Stimulated activated CD4-positive, alpha-beta T cell treated with anti-CD3 and anti-CD28 coated beads, Interleukin-15, amount 100 ng/mL, for 48 hours (primary cell): ENCODE results near the gene CRTC3.

Source experiments
- DNase-seq, 2 donors: peaks; one replicate each; pipeline ENCODE4 v3.0.0-alpha.2; 2020; ENCODE audit warnings: low read depth in 2 of 2

The CRTC3 gene

DNA sequence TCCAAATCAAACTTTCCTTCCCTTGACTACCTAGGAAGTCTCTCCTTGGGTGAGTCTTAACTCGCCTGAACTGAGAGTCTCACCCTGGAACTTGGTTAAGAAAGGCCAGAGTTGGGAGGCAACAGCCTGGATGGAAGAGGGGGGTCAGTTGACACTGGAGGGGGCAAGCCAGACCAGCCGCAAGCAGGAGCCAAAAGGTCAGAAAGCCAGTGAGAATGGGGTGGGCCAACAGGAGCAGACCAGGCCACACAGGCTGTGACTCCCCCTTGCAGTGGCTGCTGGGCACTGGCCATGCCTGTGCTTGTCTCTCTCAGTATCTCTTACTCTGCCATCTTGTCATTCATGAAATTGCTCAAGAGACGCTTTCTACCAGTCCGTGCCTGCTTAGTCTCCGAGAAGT, 32.9 kb downstream of the CRTC3 start:
- DNase-seq, result no peak

- DNase-seq, result no peak
Measured at GRCh38 chr15:90563463-90563862, 33.7 kb downstream of the CRTC3 start.

GRCh38 chr15:90564051-90564450, 34.3 kb downstream of the CRTC3 start:
- DNase-seq, result no peak

GRCh38 chr15:90564590-90564989, 34.9 kb downstream of the CRTC3 start:
- DNase-seq, result no peak

- no peak for DNase-seq
Measured at GRCh38 chr15:90565866-90566265, 36.1 kb downstream of the CRTC3 start.

- DNase-seq, result no peak
Measured at GRCh38 chr15:90570643-90571042, 40.9 kb downstream of the CRTC3 start.

GRCh38 chr15:90571063-90571541, 41.4 kb downstream of the CRTC3 start:
- DNase-seq, result no peak

DNA sequence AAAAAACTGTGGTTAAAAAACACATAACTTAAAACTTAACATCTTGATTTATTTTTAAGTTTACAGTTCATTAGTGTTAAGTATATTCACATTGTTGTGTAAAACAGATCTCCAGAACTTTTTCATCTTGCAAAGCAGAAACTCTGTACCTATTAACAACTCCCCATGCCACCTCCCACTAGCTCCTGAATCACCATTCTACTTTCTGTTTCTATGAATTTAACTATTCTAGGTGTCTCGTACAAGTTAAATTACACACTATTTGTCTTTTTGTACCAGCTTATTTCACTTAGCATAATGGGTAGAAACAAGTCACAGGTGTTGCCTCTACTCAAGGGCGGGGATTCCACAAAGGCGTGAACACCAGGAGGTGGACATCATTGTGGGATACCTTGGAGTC, 43.2 kb downstream of the CRTC3 start:
- DNase-seq, result no peak

- DNase-seq, result no peak
Measured at GRCh38 chr15:90576711-90577389, 47.1 kb downstream of the CRTC3 start.

DNA sequence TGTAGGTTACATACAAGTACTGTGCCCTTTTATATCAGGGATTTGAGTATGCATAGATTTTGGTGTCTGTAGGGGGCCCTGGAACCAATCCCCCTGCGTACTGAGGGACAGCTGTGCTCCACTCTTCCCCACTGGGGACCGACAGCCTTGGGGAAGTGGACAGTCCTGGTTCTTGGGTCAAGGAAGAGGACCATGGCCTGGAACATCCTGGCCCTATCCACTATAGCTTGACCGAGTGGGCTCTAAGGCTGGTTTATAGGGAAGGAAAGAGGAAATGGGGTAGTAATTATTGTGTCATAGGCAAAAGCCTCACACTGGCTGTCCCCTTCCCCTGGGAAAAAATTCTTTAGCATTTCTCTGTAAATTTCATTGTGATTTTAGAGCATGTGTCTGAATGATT, 49.5 kb downstream of the CRTC3 start:
- DNase-seq, result no peak

GRCh38 chr15:90580099-90580498, 50.4 kb downstream of the CRTC3 start:
- DNase-seq, result no peak

- DNase-seq, result no peak
Measured at GRCh38 chr15:90580541-90580940, 50.8 kb downstream of the CRTC3 start.

- no peak for DNase-seq
Measured at GRCh38 chr15:90580946-90581345, 51.2 kb downstream of the CRTC3 start.

GRCh38 chr15:90581771-90582352, 52.1 kb downstream of the CRTC3 start:
- no peak for DNase-seq

DNA sequence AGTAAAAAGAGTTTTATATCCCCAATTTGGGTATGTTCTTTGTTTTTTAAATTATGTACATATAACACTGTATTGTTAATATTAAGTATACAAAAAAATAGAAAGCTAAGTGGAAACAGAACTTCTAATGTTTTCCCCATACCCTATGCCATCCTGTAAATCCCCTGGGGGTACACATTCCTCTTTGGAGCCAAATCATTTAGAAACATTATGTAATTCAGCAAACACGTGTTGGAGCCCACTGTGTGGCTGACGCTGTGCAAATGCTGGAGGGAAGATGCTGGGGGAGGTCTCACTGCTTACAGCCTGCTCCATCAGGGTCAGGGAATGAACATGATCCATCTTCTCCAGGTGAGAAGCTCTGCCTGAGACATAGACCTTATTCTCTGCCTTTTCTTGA, 52.8 kb downstream of the CRTC3 start:
- DNase-seq, result no peak

GRCh38 chr15:90583471-90584252, 53.9 kb downstream of the CRTC3 start:
- DNase-seq, result no peak

DNA sequence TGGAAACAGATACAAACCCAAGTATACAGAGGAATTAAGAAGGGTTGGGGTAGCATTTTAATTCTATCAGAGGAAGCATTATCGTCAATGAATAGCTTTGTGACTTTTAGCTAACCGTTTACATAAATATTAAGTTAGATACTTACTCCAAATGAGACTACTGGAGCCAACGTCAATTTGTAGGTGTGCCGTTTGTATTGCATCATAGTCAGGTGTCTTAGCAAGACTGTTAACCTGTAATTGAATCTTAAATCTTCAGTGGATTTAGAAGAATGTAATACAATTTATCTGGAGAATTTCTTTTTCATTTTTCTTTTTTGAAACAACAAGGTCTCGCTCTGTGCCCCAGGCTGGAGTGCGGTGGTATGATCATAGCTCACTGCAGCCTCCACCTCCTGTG, 55.1 kb downstream of the CRTC3 start:
- no peak for DNase-seq

- DNase-seq, result no peak
Measured at GRCh38 chr15:90585863-90586262, 56.1 kb downstream of the CRTC3 start.

DNA sequence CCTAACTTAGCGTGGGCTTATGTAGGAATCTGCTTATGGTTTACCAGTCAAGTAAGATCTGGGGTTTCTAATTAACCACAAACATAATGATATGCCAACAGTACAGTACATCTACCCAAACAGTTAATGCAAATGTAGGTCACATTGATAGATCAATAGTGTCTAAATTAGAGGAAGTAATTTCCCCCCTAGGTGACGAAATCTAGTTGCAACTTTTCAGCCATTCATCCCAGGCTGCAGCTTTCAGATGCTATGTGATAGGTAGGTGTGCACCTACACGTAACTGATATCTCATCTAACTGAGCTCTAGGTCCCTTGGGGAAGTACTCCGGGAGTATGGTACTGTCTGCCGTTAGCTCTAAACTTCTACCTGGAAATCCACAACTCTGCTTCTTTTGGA, 57.2 kb downstream of the CRTC3 start:
- no peak for DNase-seq

DNA sequence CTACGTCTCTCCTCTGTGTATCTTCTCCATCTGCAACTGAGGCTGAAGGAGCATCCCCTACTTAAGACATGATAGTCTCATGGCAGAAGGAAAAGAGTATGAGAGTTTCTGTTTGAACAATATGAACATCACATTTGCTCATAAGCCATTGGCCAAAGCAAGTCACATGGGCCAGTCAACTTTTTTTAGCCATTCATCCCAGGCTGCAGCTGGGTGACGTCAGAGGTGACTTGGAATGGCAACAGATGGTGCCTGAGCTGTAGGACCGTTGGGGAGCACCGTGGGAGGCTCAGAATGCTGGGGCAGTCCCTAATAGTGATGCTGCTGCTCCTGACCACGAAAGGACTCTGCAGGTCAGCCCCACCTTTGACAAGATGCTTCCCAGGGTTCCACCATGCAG, 58.7 kb downstream of the CRTC3 start:
- DNase-seq, result no peak

GRCh38 chr15:90591524-90591923, 61.8 kb downstream of the CRTC3 start:
- no peak for DNase-seq

- no peak for DNase-seq
Measured at GRCh38 chr15:90592131-90592881, 62.6 kb downstream of the CRTC3 start.
